ENCODE measurements around the gene PHF13. TPM values are rescaled to one million over a fixed set of nuclear protein-coding genes. Genes with fewer than 3 reads are reported as not detected.

Gene PHF13
- total and polyA plus RNA-seq, 9 of the 15 experiments (the other 6 are each of a cell fraction or from before 2014, with no cell fraction given): 1.8 to 36.1 (median 11.7) TPM

DNA sequence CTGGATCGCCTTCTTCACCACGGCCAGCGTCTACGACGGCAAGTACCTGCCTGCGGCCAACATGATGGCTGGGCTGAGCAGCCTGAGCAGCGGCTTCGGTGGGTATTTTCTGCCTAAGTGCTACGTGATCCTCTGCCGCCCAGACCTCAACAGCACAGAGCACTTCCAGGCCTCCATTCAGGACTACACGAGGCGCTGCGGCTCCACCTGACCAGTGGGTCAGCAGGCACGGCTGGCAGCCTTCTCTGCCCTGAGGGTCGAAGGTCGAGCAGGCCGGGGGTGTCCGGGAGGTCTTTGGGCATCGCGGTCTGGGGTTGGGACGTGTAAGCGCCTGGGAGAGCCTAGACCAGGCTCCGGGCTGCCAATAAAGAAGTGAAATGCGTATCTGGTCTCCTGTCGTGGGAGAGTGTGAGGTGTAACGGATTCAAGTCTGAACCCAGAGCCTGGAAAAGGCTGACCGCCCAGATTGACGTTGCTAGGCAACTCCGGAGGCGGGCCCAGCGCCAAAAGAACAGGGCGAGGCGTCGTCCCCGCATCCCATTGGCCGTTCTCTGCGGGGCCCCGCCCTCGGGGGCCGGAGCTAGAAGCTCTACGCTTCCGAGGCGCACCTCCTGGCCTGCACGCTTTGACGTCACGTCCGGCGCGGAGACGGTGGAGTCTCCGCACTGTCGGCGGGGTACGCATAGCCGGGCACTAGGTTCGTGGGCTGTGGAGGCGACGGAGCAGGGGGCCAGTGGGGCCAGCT is 34.0 kb upstream of the PHF13 start, which contains the start of gene ZBTB48 (continued):
- TF ChIP-seq, protein P1, sequence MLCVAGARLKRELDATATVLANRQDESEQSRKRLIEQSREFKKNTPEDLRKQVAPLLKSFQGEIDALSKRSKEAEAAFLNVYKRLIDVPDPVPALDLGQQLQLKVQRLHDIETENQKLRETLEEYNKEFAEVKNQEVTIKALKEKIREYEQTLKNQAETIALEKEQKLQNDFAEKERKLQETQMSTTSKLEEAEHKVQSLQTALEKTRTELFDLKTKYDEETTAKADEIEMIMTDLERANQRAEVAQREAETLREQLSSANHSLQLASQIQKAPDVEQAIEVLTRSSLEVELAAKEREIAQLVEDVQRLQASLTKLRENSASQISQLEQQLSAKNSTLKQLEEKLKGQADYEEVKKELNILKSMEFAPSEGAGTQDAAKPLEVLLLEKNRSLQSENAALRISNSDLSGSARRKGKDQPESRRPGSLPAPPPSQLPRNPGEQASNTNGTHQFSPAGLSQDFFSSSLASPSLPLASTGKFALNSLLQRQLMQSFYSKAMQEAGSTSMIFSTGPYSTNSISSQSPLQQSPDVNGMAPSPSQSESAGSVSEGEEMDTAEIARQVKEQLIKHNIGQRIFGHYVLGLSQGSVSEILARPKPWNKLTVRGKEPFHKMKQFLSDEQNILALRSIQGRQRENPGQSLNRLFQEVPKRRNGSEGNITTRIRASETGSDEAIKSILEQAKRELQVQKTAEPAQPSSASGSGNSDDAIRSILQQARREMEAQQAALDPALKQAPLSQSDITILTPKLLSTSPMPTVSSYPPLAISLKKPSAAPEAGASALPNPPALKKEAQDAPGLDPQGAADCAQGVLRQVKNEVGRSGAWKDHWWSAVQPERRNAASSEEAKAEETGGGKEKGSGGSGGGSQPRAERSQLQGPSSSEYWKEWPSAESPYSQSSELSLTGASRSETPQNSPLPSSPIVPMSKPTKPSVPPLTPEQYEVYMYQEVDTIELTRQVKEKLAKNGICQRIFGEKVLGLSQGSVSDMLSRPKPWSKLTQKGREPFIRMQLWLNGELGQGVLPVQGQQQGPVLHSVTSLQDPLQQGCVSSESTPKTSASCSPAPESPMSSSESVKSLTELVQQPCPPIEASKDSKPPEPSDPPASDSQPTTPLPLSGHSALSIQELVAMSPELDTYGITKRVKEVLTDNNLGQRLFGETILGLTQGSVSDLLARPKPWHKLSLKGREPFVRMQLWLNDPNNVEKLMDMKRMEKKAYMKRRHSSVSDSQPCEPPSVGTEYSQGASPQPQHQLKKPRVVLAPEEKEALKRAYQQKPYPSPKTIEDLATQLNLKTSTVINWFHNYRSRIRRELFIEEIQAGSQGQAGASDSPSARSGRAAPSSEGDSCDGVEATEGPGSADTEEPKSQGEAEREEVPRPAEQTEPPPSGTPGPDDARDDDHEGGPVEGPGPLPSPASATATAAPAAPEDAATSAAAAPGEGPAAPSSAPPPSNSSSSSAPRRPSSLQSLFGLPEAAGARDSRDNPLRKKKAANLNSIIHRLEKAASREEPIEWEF (CRISPR knock-in tag; IDR thresholded peaks at IDR 0.05): no peak
- TF ChIP-seq ZNF217 (CRISPR knock-in tag; IDR thresholded peaks at IDR 0.05) (no peak), FOS (IDR thresholded peaks at IDR 0.05; ENCODE audit: extremely low read depth, insufficient read length) (peak; percentile 39), SREBF2 (CRISPR knock-in tag; IDR thresholded peaks at IDR 0.05) (no peak), POLR2A (conservative IDR thresholded peaks at IDR 0.05) (peak; percentile 94), SAFB (IDR thresholded peaks at IDR 0.05; ENCODE audit: borderline replicate concordance, low read depth, low read length) (no peak), STAT5B (CRISPR knock-in tag; IDR thresholded peaks at IDR 0.05) (no peak), CREM (IDR thresholded peaks at IDR 0.05; ENCODE audit: low read depth) (peak; percentile 99), RB1 (IDR thresholded peaks at IDR 0.05; ENCODE audit: low read depth) (peak; percentile 74), SMARCA4 (IDR thresholded peaks at IDR 0.05) (no peak), SAP30 (IDR thresholded peaks at IDR 0.05; ENCODE audit: borderline replicate concordance, insufficient read depth, low read depth, low read length, poor library complexity, severe bottlenecking) (no peak), BCL6 (CRISPR knock-in tag; IDR thresholded peaks at IDR 0.05) (no peak)
- TF ChIP-seq, protein P2, sequence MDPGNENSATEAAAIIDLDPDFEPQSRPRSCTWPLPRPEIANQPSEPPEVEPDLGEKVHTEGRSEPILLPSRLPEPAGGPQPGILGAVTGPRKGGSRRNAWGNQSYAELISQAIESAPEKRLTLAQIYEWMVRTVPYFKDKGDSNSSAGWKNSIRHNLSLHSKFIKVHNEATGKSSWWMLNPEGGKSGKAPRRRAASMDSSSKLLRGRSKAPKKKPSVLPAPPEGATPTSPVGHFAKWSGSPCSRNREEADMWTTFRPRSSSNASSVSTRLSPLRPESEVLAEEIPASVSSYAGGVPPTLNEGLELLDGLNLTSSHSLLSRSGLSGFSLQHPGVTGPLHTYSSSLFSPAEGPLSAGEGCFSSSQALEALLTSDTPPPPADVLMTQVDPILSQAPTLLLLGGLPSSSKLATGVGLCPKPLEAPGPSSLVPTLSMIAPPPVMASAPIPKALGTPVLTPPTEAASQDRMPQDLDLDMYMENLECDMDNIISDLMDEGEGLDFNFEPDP (CRISPR knock-in tag; IDR thresholded peaks at IDR 0.05): no peak
- TF ChIP-seq, protein P3, sequence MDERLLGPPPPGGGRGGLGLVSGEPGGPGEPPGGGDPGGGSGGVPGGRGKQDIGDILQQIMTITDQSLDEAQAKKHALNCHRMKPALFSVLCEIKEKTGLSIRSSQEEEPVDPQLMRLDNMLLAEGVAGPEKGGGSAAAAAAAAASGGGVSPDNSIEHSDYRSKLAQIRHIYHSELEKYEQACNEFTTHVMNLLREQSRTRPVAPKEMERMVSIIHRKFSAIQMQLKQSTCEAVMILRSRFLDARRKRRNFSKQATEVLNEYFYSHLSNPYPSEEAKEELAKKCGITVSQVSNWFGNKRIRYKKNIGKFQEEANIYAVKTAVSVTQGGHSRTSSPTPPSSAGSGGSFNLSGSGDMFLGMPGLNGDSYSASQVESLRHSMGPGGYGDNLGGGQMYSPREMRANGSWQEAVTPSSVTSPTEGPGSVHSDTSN (CRISPR knock-in tag; IDR thresholded peaks at IDR 0.05; ENCODE audit: low read depth): no peak
- TF ChIP-seq, protein P3 (tag; conservative IDR thresholded peaks at IDR 0.05; ENCODE audit: low read depth): no peak
- TF ChIP-seq, protein P4, sequence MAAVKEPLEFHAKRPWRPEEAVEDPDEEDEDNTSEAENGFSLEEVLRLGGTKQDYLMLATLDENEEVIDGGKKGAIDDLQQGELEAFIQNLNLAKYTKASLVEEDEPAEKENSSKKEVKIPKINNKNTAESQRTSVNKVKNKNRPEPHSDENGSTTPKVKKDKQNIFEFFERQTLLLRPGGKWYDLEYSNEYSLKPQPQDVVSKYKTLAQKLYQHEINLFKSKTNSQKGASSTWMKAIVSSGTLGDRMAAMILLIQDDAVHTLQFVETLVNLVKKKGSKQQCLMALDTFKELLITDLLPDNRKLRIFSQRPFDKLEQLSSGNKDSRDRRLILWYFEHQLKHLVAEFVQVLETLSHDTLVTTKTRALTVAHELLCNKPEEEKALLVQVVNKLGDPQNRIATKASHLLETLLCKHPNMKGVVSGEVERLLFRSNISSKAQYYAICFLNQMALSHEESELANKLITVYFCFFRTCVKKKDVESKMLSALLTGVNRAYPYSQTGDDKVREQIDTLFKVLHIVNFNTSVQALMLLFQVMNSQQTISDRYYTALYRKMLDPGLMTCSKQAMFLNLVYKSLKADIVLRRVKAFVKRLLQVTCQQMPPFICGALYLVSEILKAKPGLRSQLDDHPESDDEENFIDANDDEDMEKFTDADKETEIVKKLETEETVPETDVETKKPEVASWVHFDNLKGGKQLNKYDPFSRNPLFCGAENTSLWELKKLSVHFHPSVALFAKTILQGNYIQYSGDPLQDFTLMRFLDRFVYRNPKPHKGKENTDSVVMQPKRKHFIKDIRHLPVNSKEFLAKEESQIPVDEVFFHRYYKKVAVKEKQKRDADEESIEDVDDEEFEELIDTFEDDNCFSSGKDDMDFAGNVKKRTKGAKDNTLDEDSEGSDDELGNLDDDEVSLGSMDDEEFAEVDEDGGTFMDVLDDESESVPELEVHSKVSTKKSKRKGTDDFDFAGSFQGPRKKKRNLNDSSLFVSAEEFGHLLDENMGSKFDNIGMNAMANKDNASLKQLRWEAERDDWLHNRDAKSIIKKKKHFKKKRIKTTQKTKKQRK (IDR thresholded peaks at IDR 0.05; ENCODE audit: borderline replicate concordance, low read depth, low read length): no peak; the same call in none of the 2 replicates

Data from K562 (cell line).